GM04504 (cell line): ENCODE measurements around the gene UROC1.

ENCODE experiments used
- DNase-seq: peaks from one replicate; pipeline ENCODE4 v3.0.0-alpha.2; 2012; ENCODE audit warnings: low read depth

The UROC1 gene

GRCh38 chr3:126478581-126479310 is 38.8 kb downstream of the UROC1 start:
- no peak for DNase-seq

- DNase-seq, result no peak
Measured at GRCh38 chr3:126477061-126477380, 40.6 kb downstream of the UROC1 start.

- no peak for DNase-seq
Measured at GRCh38 chr3:126476166-126477060, 41.2 kb downstream of the UROC1 start.

- peak; percentile 92 for DNase-seq
Measured at GRCh38 chr3:126475413-126476114, 42.0 kb downstream of the UROC1 start, which contains the start of gene ZXDC. TSS of gene ZXDC (minus strand) at chr3:126475891. CDS start at chr3:126475865, 26 bp downstream.

GRCh38 chr3:126474498-126475412 is 42.8 kb downstream of the UROC1 start:
- DNase-seq, result no peak

GRCh38 chr3:126473292-126474168 is 44.0 kb downstream of the UROC1 start:
- DNase-seq, result no peak

GRCh38 chr3:126472277-126473006 is 45.1 kb downstream of the UROC1 start:
- peak; percentile 87 for DNase-seq

- no peak for DNase-seq
Measured at GRCh38 chr3:126469479-126469878, 48.1 kb downstream of the UROC1 start.

- no peak for DNase-seq
Measured at GRCh38 chr3:126468028-126468891, 49.3 kb downstream of the UROC1 start.

GRCh38 chr3:126467611-126467955 is 50.0 kb downstream of the UROC1 start:
- no peak for DNase-seq

GRCh38 chr3:126466886-126467610 is 50.5 kb downstream of the UROC1 start:
- no peak for DNase-seq

- DNase-seq, result no peak
Measured at GRCh38 chr3:126465928-126466544, 51.5 kb downstream of the UROC1 start.

GRCh38 chr3:126464997-126465396 is 52.6 kb downstream of the UROC1 start:
- DNase-seq, result no peak

GRCh38 chr3:126464494-126464893 is 53.1 kb downstream of the UROC1 start:
- no peak for DNase-seq

- no peak for DNase-seq
Measured at GRCh38 chr3:126464093-126464492, 53.5 kb downstream of the UROC1 start.

GRCh38 chr3:126463521-126463920 is 54.1 kb downstream of the UROC1 start:
- DNase-seq, result no peak

GRCh38 chr3:126461450-126462070 is 56.0 kb downstream of the UROC1 start:
- no peak for DNase-seq
